GM18520 (cell line): ENCODE data around the gene MNAT1.

Experiments
- ATAC-seq: cut with Tn5 transposase; IDR thresholded peaks from one replicate; pipeline ENCODE4 v1.9.1; 2021; ENCODE audit not compliant: unreplicated experiment

The MNAT1 gene

GRCh38 chr14:61019537-61019936 lies 285.0 kb downstream of the MNAT1 start:
- no peak for ATAC-seq
